Neural cell (in vitro differentiated cells): ENCODE data around the gene RMP24.

Experiments used
- H2AFZ ChIP-seq: fragments of 200-600, 300-800 bp; sonication (generic), shearing (Covaris generic); 2 replicates; pipeline ENCODE4 v1.6.0; 2014; ENCODE audit warnings: low read depth, mild to moderate bottlenecking, antibody characterized with exemption, low read length, moderate library complexity
- H3F3A ChIP-seq: fragments of 200-600 bp; shearing (Covaris generic); 2 replicates; pipeline ENCODE4 v1.6.1; 2016; ENCODE audit warnings: mild to moderate bottlenecking, moderate library complexity, mixed read lengths, antibody characterized with exemption, low read length; ENCODE audit not compliant: insufficient read depth, poor library complexity, severe bottlenecking
- H3K27ac ChIP-seq: fragments of 200-600, 300-800 bp; sonication (generic), shearing (Covaris generic); 2 replicates; pipeline ENCODE4 v1.5.1; 2014; ENCODE audit warnings: mild to moderate bottlenecking, low read length, moderate library complexity
- H3K27me3 ChIP-seq: fragments of 300-800, 200-600 bp; sonication (generic), shearing (Covaris generic); 2 replicates; pipeline ENCODE4 v1.6.0; 2014; ENCODE audit warnings: mild to moderate bottlenecking, low read depth, low read length, moderate library complexity; ENCODE audit not compliant: insufficient read depth
- H3K36me3 ChIP-seq: fragments of 300-800, 200-600 bp; sonication (generic), shearing (Covaris generic); 2 replicates; pipeline ENCODE4 v1.5.1; 2014; ENCODE audit warnings: mild to moderate bottlenecking, antibody characterized with exemption, low read length, moderate library complexity; ENCODE audit not compliant: insufficient read depth
- H3K4me2 ChIP-seq: fragments of 300-800, 200-600 bp; sonication (generic), shearing (Covaris generic); 2 replicates; pipeline ENCODE4 v1.6.0; 2014; ENCODE audit warnings: mild to moderate bottlenecking, low read length
- H3K4me3 ChIP-seq: fragments of 300-800, 200-600 bp; sonication (generic), shearing (Covaris generic); 2 replicates; pipeline ENCODE4 v1.5.1; 2014; ENCODE audit warnings: mild to moderate bottlenecking, low read length, moderate library complexity
- H3K79me2 ChIP-seq: fragments of 200-600 bp; shearing (Covaris generic); replicated peaks from 2 replicates; pipeline ENCODE4 v1.6.0; 2014; ENCODE audit warnings: mild to moderate bottlenecking, low read length, moderate library complexity; ENCODE audit not compliant: insufficient read depth
- H3K9ac ChIP-seq: fragments of 300-800, 200-600 bp; sonication (generic), shearing (Covaris generic); 2 replicates; pipeline ENCODE4 v1.6.1; 2016; ENCODE audit warnings: mild to moderate bottlenecking, low read length, mixed read lengths
- H3K9me2 ChIP-seq: fragments of 200-600 bp; shearing (Covaris generic); 2 replicates; pipeline ENCODE4 v1.6.1; 2016; ENCODE audit warnings: mild to moderate bottlenecking, low read length, mixed read lengths; ENCODE audit not compliant: insufficient read depth
- H3K9me3 ChIP-seq: fragments of 200-600, 300-800 bp; sonication (generic), shearing (Covaris generic); 2 replicates; pipeline ENCODE4 v1.6.1; 2016; ENCODE audit warnings: mild to moderate bottlenecking, mixed run types, low read length, moderate library complexity, mixed read lengths
- H4K20me1 ChIP-seq: fragments of 200-600 bp; shearing (Covaris generic); 2 replicates; pipeline ENCODE4 v1.6.1; 2016; ENCODE audit warnings: mild to moderate bottlenecking, mixed run types; ENCODE audit not compliant: insufficient read depth
- EP300 ChIP-seq: fragments of 450-650 bp; conservative IDR thresholded peaks from 2 replicates; pipeline ENCODE4 v1.6.1; 2014; ENCODE audit warnings: antibody characterized with exemption, mild to moderate bottlenecking, moderate library complexity; ENCODE audit not compliant: poor library complexity, severe bottlenecking
- EZH2 ChIP-seq: fragments of 200-600, 300-800 bp; shearing (Covaris generic), sonication (generic); IDR thresholded peaks from 2 replicates; pipeline ENCODE4 v1.6.1; 2014; ENCODE audit warnings: antibody characterized with exemption, low read length, borderline replicate concordance, mild to moderate bottlenecking; ENCODE audit not compliant: insufficient read depth, poor library complexity, severe bottlenecking
- MXI1 ChIP-seq: fragments of 450-650 bp; conservative IDR thresholded peaks from 2 replicates; pipeline ENCODE4 v1.6.1; 2014; ENCODE audit warnings: antibody characterized with exemption, mild to moderate bottlenecking; ENCODE audit not compliant: poor library complexity, severe bottlenecking
- POLR2AphosphoS5 ChIP-seq: IDR thresholded peaks from 2 replicates; pipeline ENCODE4 v1.6.1; 2012
- RAD21 ChIP-seq: fragments of 450-650 bp; conservative IDR thresholded peaks from 2 replicates; pipeline ENCODE4 v1.6.1; 2014; ENCODE audit warnings: antibody characterized with exemption, mild to moderate bottlenecking, moderate library complexity
- SMC3 ChIP-seq: fragments of 450-650 bp; conservative IDR thresholded peaks from 2 replicates; pipeline ENCODE4 v1.6.1; 2014; ENCODE audit warnings: antibody characterized with exemption, mild to moderate bottlenecking, moderate library complexity; ENCODE audit not compliant: poor library complexity
- TAF1 ChIP-seq: IDR thresholded peaks from 2 replicates; pipeline ENCODE4 v1.6.1; 2012; ENCODE audit warnings: low read depth
- TF ChIP-seq, protein P1 (sequence below): fragments of 450-650 bp; IDR thresholded peaks from 2 replicates; pipeline ENCODE4 v1.5.1; 2014; ENCODE audit warnings: antibody characterized with exemption, mild to moderate bottlenecking, moderate library complexity; ENCODE audit not compliant: poor library complexity, severe bottlenecking
- TF ChIP-seq, protein P2 (sequence below): IDR thresholded peaks from 2 replicates; pipeline ENCODE4 v1.6.1; 2012; ENCODE audit warnings: borderline replicate concordance

The RMP24 gene

DNA sequence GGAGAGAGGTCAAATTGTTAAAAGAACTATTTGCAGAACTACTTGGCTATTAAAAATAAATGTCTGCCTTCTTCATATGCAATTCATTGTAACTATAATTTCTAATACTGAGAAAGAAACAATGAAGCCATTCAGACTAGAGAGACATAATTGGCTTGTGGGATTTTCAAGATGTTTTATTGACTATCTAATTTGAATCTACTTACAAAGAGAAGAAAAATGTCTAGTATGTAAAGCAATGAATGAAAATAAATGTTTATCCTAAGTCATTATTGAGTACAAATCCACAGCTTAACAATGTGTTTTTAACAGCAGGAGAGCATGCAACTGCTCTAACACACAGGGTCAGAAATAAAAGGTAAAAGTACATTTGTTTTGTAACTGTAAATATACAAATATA is 19.2 kb downstream of the RMP24 start:
- Histone ChIP-seq H3K9me3 (no peaks in the 10 kb centered on the region), H3F3A (no peaks in the 10 kb centered on the region), H3K27me3 (no peaks in the 10 kb centered on the region), H3K27ac (no peak overlapping the region), H3K9me2 (no peaks in the 10 kb centered on the region), H3K4me2 (no peak overlapping the region), H4K20me1 (no peaks in the 10 kb centered on the region), H2AFZ (no peak overlapping the region), H3K36me3 (no peaks in the 10 kb centered on the region), H3K9ac (no peak overlapping the region), H3K79me2 (no peaks in the 10 kb centered on the region), H3K4me3 (no peak overlapping the region)
- TF ChIP-seq, protein P1, sequence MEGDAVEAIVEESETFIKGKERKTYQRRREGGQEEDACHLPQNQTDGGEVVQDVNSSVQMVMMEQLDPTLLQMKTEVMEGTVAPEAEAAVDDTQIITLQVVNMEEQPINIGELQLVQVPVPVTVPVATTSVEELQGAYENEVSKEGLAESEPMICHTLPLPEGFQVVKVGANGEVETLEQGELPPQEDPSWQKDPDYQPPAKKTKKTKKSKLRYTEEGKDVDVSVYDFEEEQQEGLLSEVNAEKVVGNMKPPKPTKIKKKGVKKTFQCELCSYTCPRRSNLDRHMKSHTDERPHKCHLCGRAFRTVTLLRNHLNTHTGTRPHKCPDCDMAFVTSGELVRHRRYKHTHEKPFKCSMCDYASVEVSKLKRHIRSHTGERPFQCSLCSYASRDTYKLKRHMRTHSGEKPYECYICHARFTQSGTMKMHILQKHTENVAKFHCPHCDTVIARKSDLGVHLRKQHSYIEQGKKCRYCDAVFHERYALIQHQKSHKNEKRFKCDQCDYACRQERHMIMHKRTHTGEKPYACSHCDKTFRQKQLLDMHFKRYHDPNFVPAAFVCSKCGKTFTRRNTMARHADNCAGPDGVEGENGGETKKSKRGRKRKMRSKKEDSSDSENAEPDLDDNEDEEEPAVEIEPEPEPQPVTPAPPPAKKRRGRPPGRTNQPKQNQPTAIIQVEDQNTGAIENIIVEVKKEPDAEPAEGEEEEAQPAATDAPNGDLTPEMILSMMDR: no peak
- TF ChIP-seq EZH2 (no peak), POLR2AphosphoS5 (no peak), SMC3 (no peak), RAD21 (no peak)

DNA sequence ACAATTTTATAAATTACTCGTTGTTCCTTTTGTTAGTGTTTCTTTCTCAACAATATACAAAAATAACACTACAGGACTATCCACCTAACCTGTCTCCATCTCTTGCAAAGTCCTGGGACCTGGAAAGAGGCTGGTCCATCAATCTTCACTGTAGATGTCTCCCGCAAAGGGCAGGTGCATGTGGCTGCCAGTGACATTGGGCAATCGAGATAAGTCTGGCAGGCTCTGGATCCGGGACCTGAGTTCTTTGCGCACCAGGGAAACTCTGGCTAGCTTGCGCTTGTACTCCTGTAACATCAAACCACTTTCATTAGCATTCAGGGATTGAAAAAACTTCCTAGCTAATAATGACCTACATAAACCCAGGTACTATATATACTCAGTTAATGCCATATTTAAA is 20.5 kb downstream of the RMP24 start:
- Histone ChIP-seq H3K27ac (no peak overlapping the region), H4K20me1 (no peaks in the 10 kb centered on the region), H3K4me3 (no peak overlapping the region), H3K27me3 (no peaks in the 10 kb centered on the region), H3K36me3 (no peaks in the 10 kb centered on the region), H3K79me2 (no peaks in the 10 kb centered on the region), H3F3A (no peaks in the 10 kb centered on the region), H3K9me3 (no peaks in the 10 kb centered on the region), H3K9ac (no peak overlapping the region), H2AFZ (no peak overlapping the region), H3K4me2 (no peak overlapping the region), H3K9me2 (no peaks in the 10 kb centered on the region)
- TF ChIP-seq RAD21 (no peak), EP300 (no peak), EZH2 (no peak), MXI1 (no peak), SMC3 (no peak), POLR2AphosphoS5 (no peak), TAF1 (no peak)
- TF ChIP-seq, protein P1: no peak
- TF ChIP-seq, protein P2, sequence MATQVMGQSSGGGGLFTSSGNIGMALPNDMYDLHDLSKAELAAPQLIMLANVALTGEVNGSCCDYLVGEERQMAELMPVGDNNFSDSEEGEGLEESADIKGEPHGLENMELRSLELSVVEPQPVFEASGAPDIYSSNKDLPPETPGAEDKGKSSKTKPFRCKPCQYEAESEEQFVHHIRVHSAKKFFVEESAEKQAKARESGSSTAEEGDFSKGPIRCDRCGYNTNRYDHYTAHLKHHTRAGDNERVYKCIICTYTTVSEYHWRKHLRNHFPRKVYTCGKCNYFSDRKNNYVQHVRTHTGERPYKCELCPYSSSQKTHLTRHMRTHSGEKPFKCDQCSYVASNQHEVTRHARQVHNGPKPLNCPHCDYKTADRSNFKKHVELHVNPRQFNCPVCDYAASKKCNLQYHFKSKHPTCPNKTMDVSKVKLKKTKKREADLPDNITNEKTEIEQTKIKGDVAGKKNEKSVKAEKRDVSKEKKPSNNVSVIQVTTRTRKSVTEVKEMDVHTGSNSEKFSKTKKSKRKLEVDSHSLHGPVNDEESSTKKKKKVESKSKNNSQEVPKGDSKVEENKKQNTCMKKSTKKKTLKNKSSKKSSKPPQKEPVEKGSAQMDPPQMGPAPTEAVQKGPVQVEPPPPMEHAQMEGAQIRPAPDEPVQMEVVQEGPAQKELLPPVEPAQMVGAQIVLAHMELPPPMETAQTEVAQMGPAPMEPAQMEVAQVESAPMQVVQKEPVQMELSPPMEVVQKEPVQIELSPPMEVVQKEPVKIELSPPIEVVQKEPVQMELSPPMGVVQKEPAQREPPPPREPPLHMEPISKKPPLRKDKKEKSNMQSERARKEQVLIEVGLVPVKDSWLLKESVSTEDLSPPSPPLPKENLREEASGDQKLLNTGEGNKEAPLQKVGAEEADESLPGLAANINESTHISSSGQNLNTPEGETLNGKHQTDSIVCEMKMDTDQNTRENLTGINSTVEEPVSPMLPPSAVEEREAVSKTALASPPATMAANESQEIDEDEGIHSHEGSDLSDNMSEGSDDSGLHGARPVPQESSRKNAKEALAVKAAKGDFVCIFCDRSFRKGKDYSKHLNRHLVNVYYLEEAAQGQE: no peak
